Spleen (tissue), 7 donors: Measurements from ENCODE around the gene ACSS1.

Experiments used
- CTCF ChIP-seq, 11 experiments: fragments of 200-600 bp in 7 of 11; fragments of 450-650 bp in 4 of 11; sonication (generic) in 4 of 11; IDR thresholded peaks in 8 of 11; conservative IDR thresholded peaks in 3 of 11; 1 replicate in 7 of 11; 2 replicates in 4 of 11; pipeline versions ENCODE4 v1.4.0 to v1.8.0; 2016 to 2021; ENCODE audit warnings: antibody characterized with exemption in 11 of 11, inconsistent platforms in 4 of 11, mild to moderate bottlenecking in 1 of 11
- POLR2A ChIP-seq, 3 donors: fragments of 450-650 bp; IDR thresholded peaks; one replicate each; pipeline ENCODE4 v1.5.1; 2017; ENCODE audit warnings: antibody characterized with exemption in 3 of 3, mild to moderate bottlenecking in 1 of 3
- POLR2AphosphoS5 ChIP-seq, 3 donors: sonication (generic); formaldehyde crosslinking; IDR thresholded peaks; one replicate each; pipeline ENCODE4 v1.5.1; 2017; ENCODE audit warnings: antibody characterized with exemption in 3 of 3
- donor health status: DM: no; HTN: no; CAD: no; lungs with moderate emphysema.
- donor health status: DM: no; HTN: no; CAD: no.
- donor health status: DM: no; HTN: no; CAD: no.

GRCh38 chr20:25032065-25032477 lies 25.9 kb downstream of the ACSS1 start:
- TF ChIP-seq CTCF (IDR thresholded peaks at IDR 0.05 in 8 of 11, conservative IDR thresholded peaks at IDR 0.05 in 3 of 11) (no peak), POLR2AphosphoS5 (IDR thresholded peaks at IDR 0.05) (no peak), POLR2A (IDR thresholded peaks at IDR 0.05) (no peak)
